Medulla oblongata (tissue), 1 donor: ENCODE data around the gene SPEF2.

Experiments
- DNase-seq: peaks from one replicate; pipeline ENCODE4 v3.0.0-alpha.2; 2015; ENCODE audit errors: extremely low spot score

SPEF2 gene

DNA sequence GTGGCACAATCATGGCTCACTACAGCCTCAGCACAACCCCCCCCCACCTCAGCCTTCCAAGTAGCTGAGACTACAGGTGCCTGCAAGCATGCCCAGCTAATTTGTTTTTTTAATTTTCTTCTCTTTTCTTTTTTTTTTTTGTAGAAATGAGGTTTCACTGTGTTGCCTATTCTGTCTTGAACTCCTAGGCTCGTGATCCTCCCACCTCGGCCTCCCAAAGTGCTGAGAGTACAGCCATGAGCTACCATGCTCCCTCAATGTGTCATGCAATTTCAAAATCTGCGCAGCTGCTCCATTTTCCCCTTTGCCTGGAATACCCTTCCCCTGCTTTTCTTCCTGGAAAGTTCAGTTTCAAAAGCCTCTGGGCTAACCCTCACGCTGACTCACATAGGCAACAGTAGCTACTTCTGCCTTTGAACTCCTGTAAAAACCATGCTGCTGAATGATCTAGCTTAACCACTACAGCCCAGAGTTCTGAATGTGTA, 168.0 kb downstream of the SPEF2 start:
- DNase-seq: no peak

DNA sequence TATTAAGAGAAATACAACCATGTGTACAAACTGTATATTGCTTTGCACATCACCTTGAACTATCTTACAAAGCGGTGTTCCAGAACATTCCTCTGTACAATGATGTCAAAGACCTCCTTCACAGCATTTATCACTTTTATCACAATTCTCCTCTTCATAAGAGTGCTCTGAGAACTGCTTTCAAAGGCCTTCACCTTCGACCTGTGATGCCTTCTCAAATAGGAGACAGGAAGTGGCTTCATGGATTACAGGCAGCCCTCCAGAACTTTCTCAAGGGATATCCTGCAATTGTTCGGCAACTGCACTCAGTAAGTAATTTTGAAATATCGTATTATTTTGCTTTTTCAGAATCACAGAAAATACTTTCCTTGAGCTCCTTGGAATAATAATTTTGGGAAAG, 171.1 kb downstream of the SPEF2 start:
- no peak for DNase-seq

DNA sequence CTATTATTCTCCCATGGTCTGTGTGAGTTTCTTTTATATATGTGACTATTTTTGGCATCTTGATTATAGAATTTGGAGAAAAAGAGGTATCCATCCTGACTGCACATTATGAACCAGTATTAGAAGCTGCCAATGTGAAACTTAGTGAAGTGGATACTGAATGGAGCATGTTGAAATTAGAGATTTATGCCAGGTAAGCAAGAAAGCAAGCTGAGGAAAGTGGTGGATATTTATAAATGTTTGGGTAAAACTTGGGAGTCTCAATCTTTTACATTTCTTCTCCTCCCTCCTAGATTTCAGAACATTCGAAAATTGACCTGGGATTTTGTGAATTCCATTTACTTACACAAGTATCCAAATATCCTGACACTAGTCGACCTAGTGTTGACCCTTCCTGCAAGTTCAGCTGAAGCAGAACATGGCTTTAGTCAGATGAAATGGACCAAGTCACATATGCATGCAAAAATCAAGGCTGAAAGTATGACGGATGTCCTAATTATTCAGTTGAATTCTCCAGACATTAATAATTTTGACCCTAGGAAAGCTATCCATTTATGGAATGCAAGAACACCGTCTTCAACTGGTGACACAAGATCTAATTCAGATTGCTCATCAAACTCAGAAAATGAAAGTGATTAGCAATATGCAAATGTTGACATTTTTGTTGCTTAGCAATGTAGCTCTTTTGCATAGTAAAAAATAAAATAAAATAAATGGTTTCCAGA, 172.2 kb downstream of the SPEF2 start:
- no peak for DNase-seq

DNA sequence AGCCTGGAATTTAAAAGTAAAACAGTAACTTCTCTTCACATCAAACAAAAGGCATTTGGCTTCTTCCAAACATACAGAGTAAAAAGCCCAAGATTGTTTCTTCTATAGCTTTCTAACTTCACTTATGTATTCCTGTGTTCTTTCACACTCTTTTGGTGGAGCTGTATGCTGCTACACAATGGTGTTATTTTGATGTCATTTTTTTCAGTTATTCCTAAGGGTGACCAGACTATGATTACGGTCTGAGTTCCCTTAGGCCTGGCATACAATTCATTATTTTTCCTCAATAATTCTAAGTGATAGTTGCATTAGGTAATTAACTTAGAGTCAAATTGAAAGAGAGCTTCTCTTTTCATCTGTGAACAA, 172.8 kb downstream of the SPEF2 start:
- no peak for DNase-seq

DNA sequence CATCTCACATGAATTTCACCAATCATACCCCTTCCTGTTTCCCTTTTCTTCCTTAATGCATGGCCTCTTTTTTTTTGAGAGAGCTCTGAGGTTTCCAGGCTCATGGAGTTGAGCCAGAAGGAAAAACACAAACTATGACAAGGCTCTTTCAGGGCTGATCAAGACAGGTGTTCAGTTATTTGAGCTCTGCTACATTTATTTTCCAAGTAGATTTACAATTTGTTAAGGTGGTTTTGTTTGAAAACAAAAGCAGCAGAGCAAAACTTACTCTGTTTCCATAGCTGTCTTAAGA, 176.6 kb downstream of the SPEF2 start:
- DNase-seq: no peak

DNA sequence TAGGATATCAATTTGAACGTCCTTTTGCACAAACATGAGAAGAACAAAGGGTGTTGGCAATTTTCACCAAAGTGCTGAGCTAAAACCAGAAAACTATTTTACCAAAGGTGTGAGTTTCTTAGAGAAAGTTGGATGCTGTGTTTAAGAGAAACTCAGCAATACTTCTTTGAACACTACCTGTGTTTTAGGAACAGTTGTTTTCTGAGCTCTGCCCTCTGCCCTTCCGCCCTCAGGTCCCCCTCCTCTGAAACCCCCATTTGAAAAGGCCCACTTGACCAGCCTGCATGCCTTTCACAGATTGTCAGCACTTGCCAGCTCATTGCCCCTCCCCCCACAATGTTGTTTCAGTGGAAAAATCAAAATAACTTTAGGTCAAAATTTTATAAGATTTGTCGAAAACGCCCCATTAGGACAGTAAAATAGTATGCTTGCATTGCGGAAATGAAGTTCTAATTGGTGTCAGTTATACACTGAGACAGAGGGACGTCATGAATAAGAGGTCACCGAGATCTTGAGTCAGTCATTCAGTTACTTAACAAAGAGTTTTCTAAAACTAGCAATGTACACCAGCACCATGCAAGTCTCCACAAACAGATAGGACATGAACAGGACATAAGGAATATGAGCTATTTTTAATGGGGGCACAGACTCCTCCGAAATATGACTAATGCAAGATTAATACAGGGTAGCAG, 177.2 kb downstream of the SPEF2 start:
- DNase-seq: no peak

DNA sequence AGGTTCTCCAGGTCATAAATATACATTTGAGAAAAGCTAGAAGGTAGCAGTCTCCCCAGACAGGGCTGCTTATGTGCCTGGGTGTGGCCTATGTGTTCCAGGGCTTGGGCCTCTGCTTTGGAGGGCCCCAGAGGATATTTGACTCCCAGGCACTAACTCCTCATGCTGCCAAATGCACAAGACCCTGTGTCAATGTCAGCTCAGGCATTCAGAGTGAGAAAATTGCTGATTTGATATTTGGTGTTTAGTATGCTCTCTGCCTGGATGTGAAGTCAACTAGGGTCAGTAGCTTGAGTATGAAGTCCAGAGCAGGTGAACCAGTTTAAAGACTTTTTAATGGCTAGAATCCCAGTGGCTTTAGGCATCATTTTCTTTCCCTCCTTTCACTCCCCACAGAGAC, 181.5 kb downstream of the SPEF2 start:
- DNase-seq: no peak

DNA sequence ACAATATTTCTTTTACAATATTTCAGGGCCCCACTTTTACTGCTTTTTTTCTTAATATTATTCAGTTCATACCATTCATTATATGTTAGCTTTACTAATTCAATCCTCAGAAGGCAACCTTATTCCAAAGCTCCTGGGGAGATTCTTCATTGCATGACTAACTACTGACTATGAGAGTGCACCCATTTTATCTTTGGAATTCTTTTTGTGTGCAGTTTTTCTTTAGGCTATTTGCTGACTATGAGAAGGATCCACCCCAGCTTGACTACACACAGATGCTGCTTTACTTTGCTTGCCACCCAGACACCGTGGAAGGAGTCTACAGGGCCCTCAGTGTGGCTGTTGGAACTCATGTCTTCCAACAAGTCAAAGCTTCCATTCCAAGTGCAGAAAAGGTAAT, 182.1 kb downstream of the SPEF2 start:
- no peak for DNase-seq

DNA sequence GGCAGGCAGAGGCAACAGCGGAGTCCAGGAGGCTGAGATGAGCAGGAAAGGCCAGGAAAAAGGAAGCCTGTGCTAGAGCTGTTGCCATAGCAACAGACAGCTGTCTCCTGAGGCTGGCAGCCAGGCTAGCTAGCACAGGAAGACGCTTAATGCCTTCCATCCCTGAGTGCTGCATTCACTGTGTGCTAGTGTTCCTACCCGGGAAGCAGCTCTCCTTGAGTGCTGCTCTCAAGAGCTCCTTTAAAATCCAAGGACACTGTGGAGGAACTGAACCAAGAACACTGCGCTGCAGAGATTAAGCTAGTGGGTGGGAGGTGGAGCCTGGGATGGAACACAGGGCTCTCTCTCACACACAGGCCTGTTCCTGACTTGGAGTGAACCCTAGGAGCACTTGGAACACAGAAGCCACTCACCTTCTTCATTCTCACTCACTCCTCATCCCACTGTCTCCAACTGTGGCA, 185.6 kb downstream of the SPEF2 start:
- peak; percentile 84 for DNase-seq

DNA sequence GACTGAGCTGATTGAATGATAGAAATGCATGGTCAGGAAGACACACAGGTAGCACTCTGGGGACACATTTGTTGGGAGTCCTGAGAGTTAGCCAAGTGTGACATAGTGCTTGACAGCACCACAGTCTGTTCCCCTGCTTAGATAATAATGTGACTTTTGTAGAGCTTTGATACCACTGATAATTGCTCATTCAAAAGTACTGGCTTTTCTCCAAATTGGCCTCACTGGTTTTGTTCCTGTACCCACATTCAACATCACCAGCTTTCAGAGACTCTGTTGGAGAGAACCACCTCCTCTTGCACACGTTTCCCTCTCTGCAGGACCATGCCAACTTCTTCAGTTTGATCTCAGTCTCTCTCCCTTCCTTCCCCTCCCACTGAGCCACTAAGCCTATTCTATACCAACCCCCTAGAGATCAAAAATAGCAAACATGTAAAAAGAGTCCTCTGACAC, 186.6 kb downstream of the SPEF2 start:
- peak; percentile 53 for DNase-seq

DNA sequence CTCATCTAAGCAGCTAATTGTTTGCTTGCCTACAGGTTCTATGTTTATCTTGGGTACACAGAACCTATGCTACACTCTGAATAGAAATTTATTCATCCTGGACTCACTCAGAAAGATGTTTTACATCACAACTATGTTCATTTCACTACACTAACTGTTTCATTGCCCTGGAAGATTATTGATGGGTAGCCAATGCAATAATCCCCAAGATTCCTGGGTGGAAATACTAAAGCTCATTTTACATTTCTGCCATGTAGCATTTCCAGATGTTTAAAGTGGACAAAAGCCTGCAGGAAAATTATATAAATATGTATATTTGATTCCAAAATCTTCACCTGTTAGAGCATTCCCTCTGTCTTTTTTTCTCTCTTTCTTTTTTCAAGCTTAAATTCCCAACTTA, 187.2 kb downstream of the SPEF2 start:
- no peak for DNase-seq

DNA sequence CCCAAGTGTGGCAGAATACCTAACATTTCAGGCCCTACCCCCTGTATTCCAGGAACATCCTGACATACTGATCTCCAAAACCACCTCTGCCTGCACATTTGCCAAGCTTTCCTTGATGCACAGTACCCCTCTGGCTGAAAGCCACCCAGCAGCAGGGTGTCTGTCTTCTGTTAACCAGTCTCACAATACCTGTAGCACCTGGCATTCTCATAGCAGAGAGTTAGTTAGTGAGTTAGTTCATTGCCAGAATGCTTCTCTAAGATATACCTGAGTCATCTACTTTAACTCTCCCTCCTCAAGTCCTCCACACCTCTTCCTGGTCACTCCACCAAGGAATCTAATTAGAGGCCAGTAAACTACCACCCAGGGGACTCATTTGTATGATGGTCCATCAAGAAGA, 192.9 kb downstream of the SPEF2 start:
- DNase-seq: no peak

DNA sequence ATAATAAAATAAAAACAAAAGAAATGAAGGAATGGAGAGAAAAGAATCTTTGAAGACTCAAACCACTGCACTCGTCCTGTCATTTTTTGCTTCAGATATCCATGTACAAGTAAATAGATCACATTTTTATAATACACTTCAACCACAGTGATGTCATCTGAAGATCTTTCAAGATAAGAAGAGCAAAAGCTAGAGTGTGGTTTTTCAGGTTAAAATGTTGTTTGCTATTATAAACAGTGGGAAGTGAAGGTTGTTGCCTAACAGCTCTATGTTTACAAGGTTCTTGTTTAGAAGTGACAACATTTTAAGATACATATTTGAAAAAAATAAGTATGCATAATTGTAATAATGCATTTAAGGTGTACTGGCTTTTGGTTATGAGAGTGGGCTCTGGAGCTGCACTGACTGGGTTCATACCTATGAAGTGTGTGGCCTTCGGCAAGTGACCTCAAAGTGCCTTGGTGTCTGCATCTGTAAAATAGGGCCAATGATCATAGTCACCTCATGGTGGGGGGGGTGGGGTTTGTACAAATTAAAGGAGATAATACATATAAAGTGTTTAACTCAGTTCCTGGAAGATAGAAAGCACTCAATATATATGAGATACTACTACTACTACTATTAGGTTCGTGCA, 193.6 kb downstream of the SPEF2 start:
- no peak for DNase-seq

DNA sequence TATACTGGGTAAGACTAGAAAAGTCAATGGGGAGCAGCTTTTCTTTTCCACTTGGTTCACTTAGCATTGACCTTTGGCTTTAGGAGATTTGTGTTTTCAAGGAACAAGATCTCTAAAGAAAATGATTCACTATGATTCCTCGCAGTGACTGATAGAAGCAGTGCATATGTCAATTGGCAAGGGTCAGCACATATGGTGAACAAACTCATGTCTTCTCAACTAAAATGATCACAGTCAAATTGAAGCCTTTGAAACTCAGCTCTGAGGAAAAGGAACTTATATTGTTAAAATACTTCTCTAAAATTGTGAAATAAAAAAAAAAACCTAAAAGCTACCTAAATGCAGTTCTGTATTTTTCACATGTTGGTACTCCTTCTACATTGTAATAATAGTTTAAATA, 195.9 kb downstream of the SPEF2 start:
- no peak for DNase-seq

DNA sequence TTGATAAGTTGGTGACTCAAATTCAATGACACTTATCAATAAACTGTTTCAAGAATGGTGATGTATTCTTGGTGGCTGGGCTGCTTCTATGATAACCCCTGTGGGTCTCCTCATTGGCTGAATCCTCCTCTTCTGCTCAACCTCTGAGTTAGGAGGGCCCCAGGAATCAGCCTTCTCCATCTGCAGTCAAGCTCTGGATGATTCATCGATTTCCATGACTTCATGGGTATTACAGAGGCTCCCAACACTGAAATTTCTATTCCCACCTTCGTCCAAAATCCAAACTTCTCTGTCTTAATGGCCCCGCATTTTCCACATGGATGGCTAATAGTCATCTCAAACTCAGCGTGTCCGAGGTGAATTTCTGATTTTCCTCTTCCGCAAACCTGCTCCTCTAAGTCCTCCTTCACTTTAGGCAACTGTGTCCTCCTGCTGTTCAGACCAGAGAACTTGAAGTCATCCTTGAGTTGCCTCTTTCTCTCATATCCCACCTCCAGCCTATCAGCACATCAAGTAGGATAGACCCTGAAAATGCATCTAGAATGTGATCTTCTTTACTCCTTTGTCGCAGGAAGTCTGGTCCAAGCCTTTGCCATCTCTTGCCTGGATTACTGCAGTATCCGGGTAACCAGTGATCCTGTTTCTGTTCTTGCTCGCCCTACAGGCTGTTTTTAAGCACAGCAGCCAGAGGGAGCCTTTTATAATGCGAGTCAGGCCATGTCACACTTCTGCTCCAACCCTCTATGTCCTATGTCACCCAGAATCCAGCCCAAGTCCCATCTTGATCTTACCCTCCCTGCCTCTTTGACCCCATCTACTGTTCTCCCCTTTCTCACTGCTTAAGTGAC, 197.7 kb downstream of the SPEF2 start:
- DNase-seq: no peak

DNA sequence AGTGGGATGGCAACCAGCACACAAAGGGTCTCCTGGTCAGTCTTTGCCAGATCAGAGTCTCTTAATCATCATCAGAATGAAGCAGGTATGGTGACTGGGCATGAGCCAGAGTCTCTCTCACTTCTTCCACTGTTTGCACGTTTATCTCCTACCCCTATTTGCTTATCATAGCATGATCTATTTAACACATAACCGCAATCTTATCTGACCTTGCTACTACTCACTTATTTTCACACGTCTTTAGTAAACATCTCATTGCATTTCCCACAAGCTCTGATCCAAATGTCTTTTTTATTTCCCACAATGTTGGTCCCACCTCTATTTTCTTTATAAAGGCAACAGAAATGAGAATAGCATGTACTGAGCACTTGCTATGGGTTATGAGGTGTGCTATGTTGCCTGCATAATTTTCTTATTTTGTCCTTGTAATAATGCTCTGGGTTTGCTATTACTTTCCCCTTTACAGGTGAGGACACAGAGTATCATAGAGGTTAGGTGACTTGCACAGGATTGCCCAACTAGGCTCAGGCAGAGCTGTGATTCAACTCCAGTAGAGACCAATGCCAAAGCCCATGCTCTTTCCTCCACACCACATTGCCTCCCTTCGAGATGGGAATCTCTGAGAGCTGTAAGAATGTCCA, 199.3 kb downstream of the SPEF2 start:
- no peak for DNase-seq

DNA sequence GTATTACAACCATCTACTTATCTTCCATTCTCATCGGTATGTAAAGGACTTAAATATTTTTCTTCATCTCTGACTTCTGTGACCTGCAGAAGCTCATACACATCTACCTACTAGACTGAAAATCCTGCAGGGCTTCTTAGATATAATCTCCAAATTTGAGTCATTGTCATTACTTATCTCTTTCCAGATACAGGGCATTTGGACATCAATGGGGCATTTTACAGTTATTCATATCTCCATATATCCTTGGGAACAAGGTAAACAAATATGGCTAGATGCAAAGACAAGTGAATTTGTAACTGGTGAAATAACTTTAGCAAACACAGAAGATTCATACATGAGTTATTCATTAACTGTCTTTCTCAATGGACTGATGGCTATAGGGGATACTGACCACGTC, 201.4 kb downstream of the SPEF2 start:
- DNase-seq: no peak

DNA sequence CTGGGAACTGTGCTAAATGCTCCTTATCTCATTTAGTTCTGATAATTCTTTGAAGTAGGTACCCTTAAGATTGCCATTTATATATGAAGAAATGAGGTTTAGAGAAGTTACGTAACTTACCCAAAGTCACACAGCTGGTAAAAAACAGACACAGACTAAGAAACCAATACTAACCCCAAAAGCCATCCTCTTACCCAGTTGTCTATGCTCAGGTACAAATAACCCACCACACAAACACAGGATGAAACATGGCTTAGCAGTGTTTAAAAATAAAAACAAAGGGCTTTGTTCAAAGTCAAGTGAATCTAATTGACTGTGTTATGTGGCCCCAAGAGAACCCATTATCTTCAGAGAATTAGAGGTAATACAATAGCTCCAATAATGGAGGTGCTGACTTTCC, 202.0 kb downstream of the SPEF2 start:
- no peak for DNase-seq

DNA sequence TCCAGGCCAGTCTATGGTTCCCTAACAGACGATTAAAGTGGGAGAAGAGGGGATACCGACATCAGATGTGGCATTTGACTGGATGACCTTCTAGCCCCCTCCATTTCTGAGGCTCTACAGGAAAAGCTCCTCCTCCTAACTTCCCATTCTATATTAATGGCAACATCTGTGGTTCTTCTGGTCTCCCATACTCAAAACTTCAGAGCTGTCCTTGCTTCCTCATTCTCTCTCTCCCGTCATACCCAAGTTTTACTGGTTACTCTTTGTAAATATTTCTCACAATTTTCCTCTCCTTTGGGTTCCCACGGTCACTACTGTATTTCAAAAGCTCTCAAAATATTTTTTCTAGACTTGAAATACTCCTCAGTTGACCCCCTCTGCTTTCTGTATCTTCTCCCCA, 203.1 kb downstream of the SPEF2 start:
- no peak for DNase-seq

DNA sequence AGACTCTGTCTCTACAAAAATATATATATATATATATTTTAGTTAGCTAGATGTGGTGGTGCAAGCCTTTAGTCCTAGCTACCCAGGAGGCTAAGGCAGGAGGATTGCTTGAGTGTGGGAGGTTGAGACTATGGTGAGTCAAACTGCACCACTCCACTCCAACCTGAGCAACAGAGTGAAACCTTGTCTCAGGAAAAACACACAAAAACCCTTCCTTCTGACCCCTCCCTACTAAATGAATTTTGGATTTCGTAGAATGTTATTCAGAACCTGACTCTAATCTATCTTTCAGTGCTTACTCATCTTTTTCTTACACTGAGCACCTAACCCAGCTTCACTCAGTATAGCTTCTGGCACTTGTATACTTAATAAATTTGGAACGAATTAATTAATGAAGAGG, 203.8 kb downstream of the SPEF2 start:
- DNase-seq: no peak

DNA sequence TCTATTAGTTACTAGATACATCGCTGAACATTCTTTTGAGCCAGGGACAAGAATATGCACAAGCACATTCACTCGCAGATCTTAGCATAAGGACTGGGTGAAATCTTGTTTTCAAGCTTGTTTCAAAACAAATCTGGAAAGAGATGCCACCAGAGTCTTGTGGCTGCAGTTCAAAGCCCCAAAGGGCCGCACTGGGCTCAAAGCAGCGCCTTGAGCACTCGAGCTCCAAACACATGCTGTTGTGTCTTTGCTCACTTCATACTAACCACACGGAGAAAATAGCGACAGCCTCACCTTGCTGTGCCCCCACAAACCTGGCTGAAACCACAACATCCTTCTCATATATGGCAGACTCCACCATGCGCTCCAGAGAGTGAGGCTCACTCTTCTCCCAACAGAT, 204.8 kb downstream of the SPEF2 start:
- DNase-seq: no peak
